SU-DHL-6 (cell line): Measurements from ENCODE around the gene SSR4.

ENCODE experiments used
- EZH2phosphoT487 ChIP-seq: fragments of 200-600 bp; sonication (generic), shearing (Covaris generic); conservative IDR thresholded peaks from 2 replicates; pipeline ENCODE4 v1.6.1; 2018; ENCODE audit warnings: mild to moderate bottlenecking, antibody characterized with exemption, low read length, moderate library complexity, mixed read lengths
- TF ChIP-seq, protein P1 (sequence below): fragments of 200-600 bp; sonication (generic); IDR thresholded peaks from one replicate; pipeline ENCODE4 v1.5.1; 2017; ENCODE audit warnings: antibody characterized with exemption, mild to moderate bottlenecking, low read length, moderate library complexity; ENCODE audit not compliant: insufficient read depth, poor library complexity, severe bottlenecking

DNA sequence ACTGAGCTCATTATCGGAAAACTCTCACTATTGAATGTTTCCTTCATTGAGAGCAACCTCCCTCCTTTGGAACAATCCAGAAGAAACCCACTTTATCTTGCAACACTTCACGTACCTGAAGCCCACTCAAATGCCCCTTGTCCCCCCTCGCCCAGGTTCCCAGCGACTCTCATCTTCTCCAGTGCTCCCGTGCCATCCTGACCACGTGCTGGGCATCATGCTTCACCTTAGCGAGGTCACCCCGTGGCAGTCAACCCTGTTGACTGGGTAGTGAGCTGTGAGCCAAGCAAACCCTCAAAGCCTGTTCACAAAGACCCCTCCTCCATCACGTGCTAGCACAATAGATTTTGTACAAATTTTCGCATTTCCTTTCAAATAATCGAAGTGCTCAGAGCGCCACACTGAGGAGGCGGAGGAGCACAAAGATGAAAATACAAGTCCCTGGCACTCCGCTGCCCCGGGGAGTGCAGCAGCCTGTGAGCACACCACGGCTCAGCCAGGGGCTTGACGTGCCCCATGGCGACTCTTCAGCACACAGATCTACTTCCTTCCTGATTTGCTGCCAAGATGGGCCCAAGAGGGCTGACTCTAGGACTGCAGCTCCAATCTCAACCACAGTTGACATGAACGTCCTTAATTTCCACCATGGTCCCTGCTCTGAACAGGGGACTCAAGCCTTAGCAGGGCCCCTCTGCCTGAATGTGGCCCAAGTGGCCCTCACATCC is 20.3 kb downstream of the SSR4 start:
- TF ChIP-seq, protein P1, sequence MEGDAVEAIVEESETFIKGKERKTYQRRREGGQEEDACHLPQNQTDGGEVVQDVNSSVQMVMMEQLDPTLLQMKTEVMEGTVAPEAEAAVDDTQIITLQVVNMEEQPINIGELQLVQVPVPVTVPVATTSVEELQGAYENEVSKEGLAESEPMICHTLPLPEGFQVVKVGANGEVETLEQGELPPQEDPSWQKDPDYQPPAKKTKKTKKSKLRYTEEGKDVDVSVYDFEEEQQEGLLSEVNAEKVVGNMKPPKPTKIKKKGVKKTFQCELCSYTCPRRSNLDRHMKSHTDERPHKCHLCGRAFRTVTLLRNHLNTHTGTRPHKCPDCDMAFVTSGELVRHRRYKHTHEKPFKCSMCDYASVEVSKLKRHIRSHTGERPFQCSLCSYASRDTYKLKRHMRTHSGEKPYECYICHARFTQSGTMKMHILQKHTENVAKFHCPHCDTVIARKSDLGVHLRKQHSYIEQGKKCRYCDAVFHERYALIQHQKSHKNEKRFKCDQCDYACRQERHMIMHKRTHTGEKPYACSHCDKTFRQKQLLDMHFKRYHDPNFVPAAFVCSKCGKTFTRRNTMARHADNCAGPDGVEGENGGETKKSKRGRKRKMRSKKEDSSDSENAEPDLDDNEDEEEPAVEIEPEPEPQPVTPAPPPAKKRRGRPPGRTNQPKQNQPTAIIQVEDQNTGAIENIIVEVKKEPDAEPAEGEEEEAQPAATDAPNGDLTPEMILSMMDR, result no peak
- TF ChIP-seq EZH2phosphoT487, result no peak
